Small intestine (tissue), 16 donors: ENCODE measurements around the gene ULBP2. TPM values are rescaled to one million over a fixed set of nuclear protein-coding genes. Genes with fewer than 3 reads are reported as not detected.

ENCODE experiments used
- DNase-seq, 2 donors: peaks; one replicate each; pipeline versions ENCODE4 v3.0.0 to v3.0.0-alpha.2; 2013
- FAIRE-seq: peaks from 2 replicates; lab custom pipeline; 2012; peaks lifted over from hg19 to GRCh38; lab: Jason Lieb, UNC
- H3K27ac ChIP-seq, 3 donors: one replicate each; pipeline ENCODE4 v1.5.1; 2013; ENCODE audit warnings: low read length in 2 of 3, mild to moderate bottlenecking in 2 of 3, control low read depth in 1 of 3, inconsistent platforms in 1 of 3, low read depth in 1 of 3, moderate library complexity in 1 of 3
- H3K27me3 ChIP-seq, 3 donors: one replicate each; pipeline ENCODE4 v1.6.1; 2013; ENCODE audit warnings: low read length in 3 of 3, inconsistent platforms in 1 of 3; ENCODE audit not compliant: control insufficient read depth in 3 of 3, insufficient read depth in 3 of 3
- H3K36me3 ChIP-seq, 3 donors: one replicate each; pipeline ENCODE4 v1.6.1; 2013; ENCODE audit warnings: low read length in 3 of 3, inconsistent platforms in 1 of 3, low read depth in 1 of 3, mild to moderate bottlenecking in 1 of 3, moderate library complexity in 1 of 3; ENCODE audit not compliant: control insufficient read depth in 3 of 3, insufficient read depth in 2 of 3
- H3K4me1 ChIP-seq, 3 donors: one replicate each; pipeline ENCODE4 v1.6.1; 2013; ENCODE audit warnings: low read length in 2 of 3, inconsistent platforms in 1 of 3, low read depth in 1 of 3, mild to moderate bottlenecking in 1 of 3, moderate library complexity in 1 of 3; ENCODE audit not compliant: control insufficient read depth in 3 of 3, insufficient read depth in 2 of 3
- H3K4me3 ChIP-seq, 3 donors: one replicate each; pipeline ENCODE4 v1.5.1; 2013; ENCODE audit warnings: low read length in 3 of 3, control low read depth in 1 of 3, inconsistent platforms in 1 of 3, low read depth in 1 of 3, mild to moderate bottlenecking in 1 of 3, moderate library complexity in 1 of 3
- H3K9me3 ChIP-seq, 2 donors: one replicate each; pipeline ENCODE4 v1.6.1; 2013; ENCODE audit warnings: low read depth in 1 of 2, low read length in 1 of 2; ENCODE audit not compliant: control insufficient read depth in 2 of 2, insufficient read depth in 1 of 2
- WGBS, 3 donors: extraction: QIAGEN DNeasy Blood & Tissue Kit; methylation state at CpG; one replicate each; pipeline ENCODE4 v1.1.7; 2013; 5-methylcytosine and 5-hydroxymethylcytosine counted together
- long read RNA-seq, 10 donors: transcript quantifications; one replicate each; lab custom pipeline, GENCODE V29; 2026
- polyA plus RNA-seq, 4 donors: library from polyadenylated mRNA; stranded (reverse) in 3 of 4; unstranded in 1 of 4; fragments of 200-250 nt in 3 of 4; fragments of 120-200 nt in 1 of 4; gene quantifications; one replicate each; pipeline versions ENCODE4 v1.2.1 to v1.2.3, GENCODE V29; 2013
- donor health status: healthy with polysubstance abuse.
- donor health status: control.
- donor health status: control.
- donor health status: Bipolar disorder and iron deficiency.
- donor health status: healthy.

The ULBP2 gene
- polyA plus RNA-seq: under 1 TPM in 2 of 4 donors, not detected in 2; 0.10 to 0.30 TPM
- long read RNA-seq, donor 1: 0 reads
- long read RNA-seq, donor 2: 0 reads
- long read RNA-seq, donor 3: 0 reads
- long read RNA-seq, donor 4: 0 reads
- long read RNA-seq, donor 5: 0 reads
- long read RNA-seq, donor 6: 0 reads
- long read RNA-seq, donor 7: 0 reads
- long read RNA-seq, donor 8: 0 reads
- long read RNA-seq, donor 9: 0 reads
- long read RNA-seq, donor 10: 0 reads

GRCh38 chr6:149941583-149942460 is at the start of gene ULBP2:
ULBP2 (plus strand) TSS chr6:149942014; CDS start chr6:149942073, 59 bp downstream.
- H3K9me3 ChIP-seq: no peaks in the 10 kb centered on the region
- H3K36me3 ChIP-seq: no peaks in the 10 kb centered on the region
- no peak within 1 kb of the TSS for H3K27ac ChIP-seq
- FAIRE-seq (no peak), DNase-seq (peak; percentile 73 to 83)
- peaks cover 0 to 74% (median 35%) of the 10 kb centered on the region in 3 donors for H3K27me3 ChIP-seq
- H3K4me3 ChIP-seq: peak within 1 kb of the TSS; percentile 36 to 55 (median 51)
- 0 to 1% (median 1%) methylated on average over 59 to 62 of the region's 62 CpGs for WGBS, 3 donors
- peaks cover 0 to 18% (median 11%) of the 10 kb centered on the region in 3 donors for H3K4me1 ChIP-seq

- peak; percentile 46 to 71 for DNase-seq
- H3K36me3 ChIP-seq: no peaks in the 10 kb centered on the region
- H3K4me1 ChIP-seq: peaks cover 3 to 9% (median 6%) of the 10 kb centered on the region in 3 donors
- FAIRE-seq: no peak
- H3K27me3 ChIP-seq: no peaks in the 10 kb centered on the region
- H3K9me3 ChIP-seq: no peaks in the 10 kb centered on the region
- 12 to 32% (median 31%) methylated on average over 7 of the region's 7 CpGs for WGBS, 3 donors
- H3K27ac ChIP-seq: peak overlapping the region in 1 of 3 donors; percentile 63
- no peak overlapping the region for H3K4me3 ChIP-seq
Measured at GRCh38 chr6:149895048-149895590, 46.7 kb upstream of the ULBP2 start.

- DNase-seq: no peak
- H3K27ac ChIP-seq: peak overlapping the region in 1 of 3 donors; percentile 52
- no peaks in the 10 kb centered on the region for H3K36me3 ChIP-seq
- no peaks in the 10 kb centered on the region for H3K9me3 ChIP-seq
- peaks cover 3 to 9% (median 6%) of the 10 kb centered on the region in 3 donors for H3K4me1 ChIP-seq
- WGBS, 3 donors: 49 to 81% (median 64%) methylated on average over 5 of the region's 5 CpGs
- H3K4me3 ChIP-seq: no peak overlapping the region
- H3K27me3 ChIP-seq: no peaks in the 10 kb centered on the region
- FAIRE-seq: no peak
Measured at GRCh38 chr6:149895833-149896271, 46.0 kb upstream of the ULBP2 start.

GRCh38 chr6:149896491-149896890 is 45.3 kb upstream of the ULBP2 start:
- no peak for FAIRE-seq
- no peak for DNase-seq
- WGBS, 3 donors: 85 to 90% (median 89%) methylated on average over 3 of the region's 3 CpGs
- Histone ChIP-seq H3K4me1 (peaks cover 3 to 9% (median 6%) of the 10 kb centered on the region in 3 donors), H3K4me3 (no peak overlapping the region), H3K27me3 (no peaks in the 10 kb centered on the region), H3K9me3 (no peaks in the 10 kb centered on the region), H3K36me3 (no peaks in the 10 kb centered on the region), H3K27ac (peak overlapping the region in 1 of 3 donors; percentile 52)

- H3K9me3 ChIP-seq: no peaks in the 10 kb centered on the region
- DNase-seq: peak; percentile 53 to 87
- FAIRE-seq: no peak
- peak overlapping the region; percentile 52 to 85 (median 54) for H3K27ac ChIP-seq
- 11 to 35% (median 29%) methylated on average over 13 of the region's 13 CpGs for WGBS, 3 donors
- H3K27me3 ChIP-seq: no peaks in the 10 kb centered on the region
- H3K36me3 ChIP-seq: no peaks in the 10 kb centered on the region
- H3K4me1 ChIP-seq: peaks cover 3 to 9% (median 6%) of the 10 kb centered on the region in 3 donors
- peak overlapping the region in 1 of 3 donors; percentile 26 for H3K4me3 ChIP-seq
Measured at GRCh38 chr6:149897015-149897697, 44.7 kb upstream of the ULBP2 start.

GRCh38 chr6:149897855-149898744 is 43.7 kb upstream of the ULBP2 start, which contains the start of gene RAET1E:
RAET1E (minus strand) TSS chr6:149898113; CDS start chr6:149890901, 7,212 bp downstream.
- no peak for DNase-seq
- FAIRE-seq: no peak
- Histone ChIP-seq H3K36me3 (no peaks in the 10 kb centered on the region), H3K27me3 (no peaks in the 10 kb centered on the region), H3K4me3 (peak within 1 kb of the TSS in 1 of 3 donors; percentile 26), H3K4me1 (peaks cover 3 to 9% (median 6%) of the 10 kb centered on the region in 3 donors), H3K27ac (peak within 1 kb of the TSS; percentile 52 to 85 (median 54)), H3K9me3 (no peaks in the 10 kb centered on the region)
- 69 to 75% (median 71%) methylated on average over 15 to 17 of the region's 17 CpGs for WGBS, 3 donors

GRCh38 chr6:149898966-149899365 is 42.8 kb upstream of the ULBP2 start:
- FAIRE-seq (no peak), DNase-seq (no peak)
- Histone ChIP-seq H3K4me1 (peaks cover 3 to 9% (median 6%) of the 10 kb centered on the region in 3 donors), H3K27ac (no peak overlapping the region), H3K9me3 (no peaks in the 10 kb centered on the region), H3K27me3 (no peaks in the 10 kb centered on the region), H3K4me3 (no peak overlapping the region), H3K36me3 (no peaks in the 10 kb centered on the region)
- 93 to 95% (median 94%) methylated on average over 9 of the region's 9 CpGs for WGBS, 3 donors
